ENCODE results near the gene COL27A1.
"Not testable (repeated sequence)": the region's sequence is repeated elsewhere in the genome, so short reads cannot be mapped to it uniquely, and the experiment has no call there.

The COL27A1 gene

DNA sequence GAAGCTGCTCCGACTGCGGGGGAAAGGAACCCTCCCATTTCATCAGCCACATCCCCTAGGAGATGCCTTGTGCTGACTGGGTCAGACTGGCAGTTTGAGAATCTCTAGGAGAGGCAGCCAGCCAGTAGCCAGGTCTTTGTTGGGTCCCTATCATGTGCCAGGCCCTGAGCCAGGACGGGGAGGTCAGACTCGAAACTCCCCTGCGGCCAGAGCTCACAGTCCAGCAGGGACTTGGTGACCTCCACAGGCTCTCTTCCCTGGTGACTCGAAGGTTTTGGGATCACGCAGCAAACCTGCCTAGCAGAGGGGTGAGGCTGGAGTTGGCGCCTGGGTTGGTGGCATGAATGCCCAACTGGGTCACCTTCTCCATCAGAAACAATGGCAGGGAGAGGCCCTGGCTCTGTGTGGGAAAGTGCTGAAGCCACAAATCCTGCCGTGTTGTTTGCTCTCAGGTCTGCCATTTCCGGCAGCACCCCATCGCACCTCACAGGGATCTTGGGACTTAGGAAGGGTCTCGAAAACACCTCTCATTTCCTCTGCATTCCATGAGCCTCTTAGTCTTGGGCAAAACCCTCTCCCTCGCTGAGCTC is 153.1 kb downstream of the COL27A1 start:
- no peak for DNase-seq (ENCODE audit: low spot score)

DNA sequence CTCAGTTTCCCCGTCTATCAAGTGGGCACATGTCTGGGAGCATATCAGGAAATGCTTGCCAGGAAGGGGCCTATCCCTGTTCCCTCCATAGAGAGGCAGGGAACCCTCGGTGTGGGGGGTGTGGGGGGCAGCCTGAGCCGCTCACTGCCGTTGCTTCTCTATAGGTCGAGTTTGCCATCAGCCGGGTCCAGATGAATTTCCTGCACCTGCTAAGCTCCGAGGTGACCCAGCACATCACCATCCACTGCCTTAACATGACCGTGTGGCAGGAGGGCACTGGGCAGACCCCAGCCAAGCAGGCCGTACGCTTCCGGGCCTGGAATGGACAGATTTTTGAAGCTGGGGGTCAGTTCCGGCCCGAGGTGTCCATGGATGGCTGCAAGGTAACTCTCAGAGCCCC is 153.8 kb downstream of the COL27A1 start:
- DNase-seq (ENCODE audit: low spot score), result no peak

DNA sequence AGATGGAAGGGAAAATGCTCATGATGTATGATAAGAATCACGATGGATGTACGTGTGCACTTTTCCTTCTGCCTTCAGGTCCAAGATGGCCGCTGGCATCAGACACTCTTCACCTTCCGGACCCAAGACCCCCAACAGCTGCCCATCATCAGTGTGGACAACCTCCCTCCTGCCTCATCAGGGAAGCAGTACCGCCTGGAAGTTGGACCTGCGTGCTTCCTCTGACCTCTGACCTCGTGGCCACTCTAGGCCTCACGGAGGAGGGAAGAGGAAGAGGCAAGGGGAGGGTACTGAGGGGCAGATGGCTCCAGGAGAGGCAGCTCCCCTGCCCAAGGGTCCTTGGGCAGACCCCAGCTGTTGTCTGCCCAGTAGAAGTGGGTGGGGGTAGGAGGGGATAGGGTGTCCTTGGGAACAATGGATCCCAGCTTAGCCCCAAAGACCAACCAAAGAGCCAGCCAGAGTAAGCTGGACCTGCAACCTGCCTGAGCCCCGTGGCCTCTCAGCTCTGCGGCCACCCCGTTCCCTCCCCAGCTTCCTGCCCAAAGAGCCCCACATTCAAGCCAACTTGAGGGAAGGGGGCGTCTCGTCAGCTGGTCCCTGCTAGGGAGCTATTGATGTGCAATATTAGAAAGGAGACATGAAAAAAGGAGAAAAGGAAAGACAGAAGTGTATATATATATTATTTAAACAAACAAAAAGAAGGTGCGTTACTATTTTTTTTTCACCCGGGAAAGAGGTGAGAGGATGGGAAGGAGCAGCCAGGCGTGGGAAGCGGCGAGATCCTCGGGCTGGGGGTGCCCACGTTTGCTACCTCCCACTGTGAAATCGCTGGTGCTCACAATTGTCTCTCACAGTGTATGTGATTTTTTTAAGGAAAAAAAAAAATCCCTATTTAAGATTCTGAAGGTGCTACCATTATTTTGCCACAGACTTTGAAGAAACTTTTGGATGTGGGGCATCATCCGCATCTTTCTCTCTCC is 155.4 kb downstream of the COL27A1 start:
- no peak for DNase-seq (ENCODE audit: low spot score)

DNA sequence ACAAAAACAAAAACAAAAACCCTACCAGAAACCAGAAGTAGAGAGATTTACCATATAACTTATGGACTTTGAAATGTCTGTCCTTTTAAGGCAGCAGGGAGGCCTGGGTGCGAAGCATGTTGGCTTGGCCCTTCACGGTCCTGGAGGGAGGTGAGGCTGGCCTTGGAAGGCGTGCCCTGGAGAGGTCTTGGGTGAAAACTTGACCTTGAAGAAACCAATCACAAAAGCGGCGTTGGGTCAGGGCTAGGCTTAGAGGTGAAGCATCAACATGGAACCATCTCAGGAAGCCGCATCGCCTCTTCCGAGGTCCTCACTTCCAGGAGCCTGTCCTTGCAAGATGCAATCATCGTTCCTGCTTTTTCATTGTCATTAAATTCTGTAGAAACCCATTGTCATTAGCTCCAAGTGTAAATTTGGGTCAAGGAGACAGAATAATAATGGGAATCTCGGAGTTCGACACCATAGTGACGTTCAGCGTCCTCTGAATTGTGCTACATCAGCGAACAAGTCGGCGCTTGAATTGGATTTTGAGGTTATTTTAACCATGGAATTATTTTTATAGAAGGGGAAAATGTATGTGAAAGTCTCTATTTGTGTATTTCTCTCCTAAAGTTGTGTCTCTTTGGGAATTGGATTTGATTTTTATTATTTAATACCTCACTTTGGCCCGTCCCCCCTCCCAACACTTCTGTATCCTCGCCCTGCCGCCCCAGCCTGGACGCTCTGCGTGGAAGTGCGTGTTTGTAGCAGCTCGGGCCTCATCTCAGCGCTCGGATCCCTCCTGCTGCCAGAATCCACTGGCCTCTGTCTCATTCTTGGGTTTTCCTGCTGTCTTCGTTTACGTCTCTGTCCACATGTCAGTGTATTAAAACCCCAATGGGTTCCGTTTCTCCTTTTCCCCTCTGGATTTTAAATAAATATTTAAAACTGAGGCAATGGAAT is 156.5 kb downstream of the COL27A1 start:
- no peak for DNase-seq (ENCODE audit: low spot score)

DNA sequence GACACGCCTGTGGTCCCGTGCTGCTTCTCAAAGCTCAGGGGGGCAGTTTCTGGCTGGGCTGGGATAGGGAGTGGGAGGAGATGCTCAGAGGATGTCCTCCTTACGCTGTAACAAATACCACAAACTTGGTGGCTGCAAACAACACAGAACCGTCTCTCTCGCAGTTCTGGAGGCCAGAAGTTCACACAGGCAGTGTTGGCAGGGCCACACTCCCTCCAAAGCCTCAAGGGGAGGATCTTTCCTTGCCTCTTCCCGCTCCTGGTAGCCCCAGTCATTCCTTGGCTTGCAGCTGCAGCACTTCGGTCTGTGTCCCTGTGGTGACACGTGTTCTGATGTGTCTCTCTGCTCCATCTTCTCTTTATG is 157.2 kb downstream of the COL27A1 start:
- DNase-seq (ENCODE audit: low spot score), result no peak

DNA sequence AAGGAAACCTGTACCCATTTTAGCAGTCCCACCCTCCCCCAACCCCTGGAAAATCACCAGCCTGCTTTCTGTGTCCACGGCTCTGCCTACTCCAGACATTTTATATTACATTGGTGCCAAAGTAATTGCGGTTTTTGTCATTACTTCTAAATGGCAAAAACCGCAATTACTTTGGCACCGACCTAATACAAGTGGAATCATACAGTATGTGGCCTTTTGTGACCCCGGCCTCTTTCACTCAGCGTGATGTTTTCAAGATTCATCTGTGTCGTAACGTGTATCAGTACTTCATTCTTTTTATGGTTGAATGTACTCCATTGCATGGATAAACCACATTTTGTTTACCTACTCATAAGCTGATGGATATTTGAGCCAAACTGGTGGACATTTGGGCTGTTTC is 157.8 kb downstream of the COL27A1 start:
- DNase-seq (ENCODE audit: low spot score), result no peak

DNA sequence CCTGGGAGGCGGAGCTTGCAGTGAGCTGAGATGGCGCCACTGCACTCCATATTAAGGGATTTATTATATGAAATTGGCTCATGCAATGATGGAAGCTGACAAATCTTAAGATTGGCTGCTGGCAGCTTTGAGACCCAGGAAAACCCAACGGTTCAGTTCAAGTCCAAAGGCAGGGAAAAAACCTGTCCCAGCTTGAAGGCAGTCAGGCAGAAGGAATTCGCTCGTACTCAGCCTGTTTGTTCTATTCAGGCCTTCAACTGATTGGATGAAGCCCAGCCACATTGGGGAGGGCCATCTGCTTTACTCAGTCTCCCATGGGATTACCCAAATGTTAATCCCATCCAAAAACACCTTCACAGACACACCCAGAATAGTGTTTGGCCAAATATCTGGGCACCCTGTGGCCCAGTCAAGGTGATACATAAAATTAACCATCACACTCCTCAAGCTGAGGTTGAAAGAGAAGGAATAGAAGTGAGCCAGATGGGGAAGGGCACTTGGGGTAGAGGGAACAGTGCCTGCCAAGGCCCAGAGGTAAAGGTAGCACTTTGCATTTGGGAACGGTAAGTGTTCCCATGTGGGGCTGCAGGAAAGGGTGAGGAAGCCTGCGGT is 159.0 kb downstream of the COL27A1 start:
- DNase-seq (ENCODE audit: low spot score), result peak; percentile 38

DNA sequence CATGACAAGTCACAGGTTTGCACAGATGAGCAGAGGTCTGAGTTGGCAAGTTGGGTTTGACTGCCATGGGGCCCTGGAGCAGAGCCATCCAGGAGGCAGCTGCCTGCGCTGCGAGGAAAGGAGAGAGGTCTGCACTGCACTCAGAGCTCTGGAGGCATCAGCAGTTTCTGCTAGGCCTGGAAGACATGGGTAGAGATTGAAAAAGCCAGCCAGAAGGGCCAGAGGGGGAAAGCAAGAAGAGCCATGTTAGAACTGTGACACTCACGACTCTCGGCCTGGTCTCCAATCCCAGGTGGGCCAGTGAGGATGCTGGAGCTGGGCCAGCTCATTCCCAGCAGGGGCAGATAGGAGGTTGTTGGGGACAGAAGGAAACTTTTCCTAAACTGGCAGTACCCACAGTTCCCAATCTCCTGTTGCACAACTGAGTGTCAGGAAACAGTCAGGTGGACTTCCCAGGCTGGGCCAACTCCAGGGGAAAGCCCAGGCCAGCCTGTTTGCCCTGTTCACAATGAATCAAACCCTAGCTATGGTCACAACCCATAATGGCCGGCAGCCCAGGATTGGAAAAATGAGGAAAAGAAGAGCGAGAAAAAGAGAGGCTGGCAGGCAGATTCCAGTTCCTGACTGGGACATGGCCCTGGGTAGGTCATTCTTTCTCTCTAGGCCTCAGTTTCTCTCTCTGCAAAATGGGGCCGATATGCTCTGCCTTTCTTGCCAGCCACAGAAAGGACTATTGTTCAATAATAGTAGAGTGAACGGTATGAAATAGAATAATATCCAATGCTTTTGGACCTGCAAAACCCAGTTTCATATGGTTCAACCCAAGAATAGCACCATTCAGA is 159.8 kb downstream of the COL27A1 start:
- no peak for DNase-seq (ENCODE audit: low spot score)

DNA sequence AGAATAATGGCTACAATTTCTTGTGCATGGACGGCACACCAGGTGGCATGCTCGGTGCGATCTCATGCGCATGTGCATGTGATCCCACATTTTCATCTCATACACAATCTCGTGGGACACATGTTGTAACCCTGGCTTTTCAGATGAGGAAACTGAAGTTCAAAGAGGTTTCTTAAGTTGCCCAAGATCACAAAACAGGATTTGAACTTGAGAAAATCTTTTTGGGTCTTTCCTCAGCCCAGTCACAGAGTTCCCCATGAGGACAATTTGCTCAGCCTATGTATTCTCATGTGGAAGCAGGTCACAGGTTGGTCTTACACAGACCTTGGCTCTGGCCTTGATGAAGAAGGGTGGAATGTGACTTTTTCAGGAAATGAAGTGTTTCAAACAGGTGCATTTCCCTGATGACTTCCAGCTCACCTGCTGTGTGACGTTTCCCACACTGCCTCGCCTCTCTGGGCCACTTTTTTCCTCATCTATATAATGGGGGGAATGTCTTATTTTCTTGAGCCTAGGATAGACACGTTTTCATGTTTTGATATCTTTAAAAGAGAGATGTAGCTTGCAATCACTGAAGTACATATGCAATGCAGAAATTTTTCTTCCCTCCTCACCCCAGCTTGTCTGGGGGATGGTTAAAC is 160.5 kb downstream of the COL27A1 start:
- DNase-seq (ENCODE audit: low spot score), result no peak

DNA sequence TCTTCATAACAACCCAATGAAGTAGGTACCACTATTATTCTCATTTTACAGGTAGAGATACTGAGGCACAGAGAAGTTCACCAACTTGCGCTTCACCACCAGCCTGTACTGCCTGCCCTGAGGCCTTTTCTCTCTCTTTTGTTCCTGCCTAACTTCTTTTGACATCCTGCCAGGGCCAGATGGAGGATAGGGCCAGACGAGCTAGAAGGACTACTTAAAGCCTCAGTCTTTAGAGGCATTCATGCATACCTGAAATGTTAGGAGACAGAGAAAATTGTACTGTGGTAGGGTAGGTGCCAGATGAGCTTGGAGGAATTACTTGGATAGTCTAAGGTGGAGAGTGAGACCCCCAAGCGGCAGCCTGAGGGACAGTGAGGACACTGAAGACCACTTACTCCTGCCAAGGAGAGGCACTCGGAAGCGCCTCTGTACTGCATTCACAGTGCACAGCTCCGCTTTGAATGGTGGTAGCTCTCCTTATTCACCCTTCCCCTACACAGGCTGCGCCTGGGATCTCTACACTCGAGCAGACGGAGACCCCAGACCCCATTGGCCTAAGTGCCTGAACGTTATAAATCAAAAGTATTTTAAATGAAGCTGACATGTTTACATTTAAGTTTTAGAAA is 161.4 kb downstream of the COL27A1 start:
- DNase-seq (ENCODE audit: low spot score), result no peak

DNA sequence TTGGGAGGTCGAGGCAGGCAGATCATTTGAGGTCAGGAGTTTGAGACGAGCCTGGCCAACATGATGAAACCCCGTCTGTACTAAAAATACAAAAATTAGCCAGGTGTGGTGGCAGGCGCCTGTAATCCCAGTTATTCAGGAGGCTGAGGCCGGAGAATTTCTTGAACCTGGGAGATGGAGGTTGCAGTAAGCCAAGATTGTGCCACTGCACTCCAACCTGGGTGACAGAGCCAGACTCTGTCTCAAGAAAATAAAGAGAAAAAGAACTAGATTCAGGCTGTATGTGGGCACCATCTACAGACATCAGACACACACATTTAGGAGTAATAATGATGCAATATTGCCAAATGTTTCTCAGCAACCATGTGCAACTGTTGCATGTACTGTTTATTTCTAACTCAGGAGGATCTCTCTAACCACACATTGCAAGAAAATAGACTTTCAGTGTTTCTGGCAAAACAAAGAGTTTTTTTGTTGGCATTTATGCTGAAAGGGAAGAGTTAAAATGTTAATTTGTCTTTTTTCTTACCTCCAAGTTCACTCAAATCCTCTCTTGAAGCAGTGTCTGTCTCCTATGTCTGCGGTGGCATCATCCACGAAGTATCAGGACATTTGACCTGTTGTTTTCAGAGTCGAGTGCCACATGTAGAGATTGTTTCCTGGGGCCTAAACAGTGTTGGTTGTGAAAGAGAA is 162.5 kb downstream of the COL27A1 start:
- DNase-seq (ENCODE audit: low spot score), result no peak

DNA sequence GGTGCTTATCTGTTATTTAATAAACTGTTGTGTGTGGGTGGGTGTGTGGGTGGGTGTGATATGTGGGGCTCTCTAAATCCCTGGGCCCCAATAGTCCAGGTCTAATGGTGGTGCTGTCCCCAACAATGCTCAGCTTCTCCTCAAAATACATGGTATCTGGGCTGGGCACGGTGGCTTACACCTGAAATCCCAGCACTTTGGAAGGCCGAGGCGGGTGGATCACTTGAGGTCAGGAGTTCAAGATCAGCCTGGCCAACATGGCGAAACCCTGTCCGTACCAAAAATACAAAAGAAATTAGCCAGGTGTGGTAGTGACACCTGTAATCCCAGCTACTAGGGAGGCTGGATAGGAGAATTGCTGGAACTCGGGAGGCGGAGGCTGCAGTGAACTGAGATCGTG is 163.1 kb downstream of the COL27A1 start:
- no peak for DNase-seq (ENCODE audit: low spot score)

DNA sequence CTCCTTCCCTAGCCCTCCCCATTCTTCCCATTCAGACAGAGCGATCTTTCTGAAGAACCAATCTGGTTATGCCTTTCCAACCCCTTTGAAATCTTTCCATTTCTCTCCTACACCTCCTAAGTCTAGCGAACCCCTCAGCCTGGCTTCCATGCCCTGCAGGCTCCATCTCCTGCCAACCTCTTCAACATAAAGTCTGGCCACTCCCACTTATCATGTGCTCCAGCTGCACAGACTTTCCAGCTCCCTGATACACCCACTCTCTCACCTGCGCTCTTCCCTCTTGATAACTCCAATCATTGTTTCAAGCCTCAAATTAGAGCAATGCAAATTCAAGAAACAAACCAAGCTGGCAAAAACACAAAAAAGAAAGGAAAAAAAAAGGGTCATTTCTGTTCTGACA is 163.8 kb downstream of the COL27A1 start:
- DNase-seq (ENCODE audit: low spot score), result no peak

DNA sequence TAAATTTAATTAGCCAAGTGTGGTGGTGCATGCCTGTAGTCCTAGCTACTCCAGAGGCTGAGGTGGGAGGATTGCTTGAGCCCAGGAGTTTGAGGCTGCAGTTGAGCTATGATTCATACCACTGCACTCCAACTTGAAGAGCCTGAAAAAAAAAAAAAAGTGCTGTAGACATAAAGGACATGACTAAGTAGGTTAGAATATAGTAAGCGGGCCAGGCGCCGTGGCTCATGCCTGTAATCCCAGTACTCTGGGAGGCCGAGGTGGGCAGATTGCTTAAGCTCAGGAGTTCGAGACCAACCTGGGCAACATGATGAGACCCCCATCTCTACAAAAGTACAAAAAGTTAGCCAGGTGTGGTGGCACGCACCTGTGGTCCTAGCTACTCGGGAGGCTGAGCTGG is 165.4 kb downstream of the COL27A1 start:
- not testable (repeated sequence) for DNase-seq (ENCODE audit: low spot score)

DNA sequence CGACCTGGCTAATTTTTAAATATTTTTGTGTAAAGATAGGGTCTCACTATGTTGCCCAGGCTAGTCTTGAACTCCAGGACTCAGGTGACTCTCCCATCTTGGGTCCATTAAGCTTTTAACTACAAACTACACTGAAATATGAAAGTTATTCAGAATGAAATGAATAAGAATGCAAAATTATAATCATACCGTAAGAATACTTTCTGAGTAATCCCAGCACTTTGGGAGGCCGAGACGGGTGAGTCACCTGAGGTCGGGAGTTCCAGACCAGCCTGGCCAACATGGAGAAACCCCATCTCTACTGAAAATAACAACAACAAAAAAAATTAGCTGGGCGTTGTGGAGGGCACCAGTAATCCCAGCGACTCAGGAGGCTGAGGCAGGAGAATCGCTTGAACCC is 166.4 kb downstream of the COL27A1 start:
- DNase-seq (ENCODE audit: low spot score), result no peak

DNA sequence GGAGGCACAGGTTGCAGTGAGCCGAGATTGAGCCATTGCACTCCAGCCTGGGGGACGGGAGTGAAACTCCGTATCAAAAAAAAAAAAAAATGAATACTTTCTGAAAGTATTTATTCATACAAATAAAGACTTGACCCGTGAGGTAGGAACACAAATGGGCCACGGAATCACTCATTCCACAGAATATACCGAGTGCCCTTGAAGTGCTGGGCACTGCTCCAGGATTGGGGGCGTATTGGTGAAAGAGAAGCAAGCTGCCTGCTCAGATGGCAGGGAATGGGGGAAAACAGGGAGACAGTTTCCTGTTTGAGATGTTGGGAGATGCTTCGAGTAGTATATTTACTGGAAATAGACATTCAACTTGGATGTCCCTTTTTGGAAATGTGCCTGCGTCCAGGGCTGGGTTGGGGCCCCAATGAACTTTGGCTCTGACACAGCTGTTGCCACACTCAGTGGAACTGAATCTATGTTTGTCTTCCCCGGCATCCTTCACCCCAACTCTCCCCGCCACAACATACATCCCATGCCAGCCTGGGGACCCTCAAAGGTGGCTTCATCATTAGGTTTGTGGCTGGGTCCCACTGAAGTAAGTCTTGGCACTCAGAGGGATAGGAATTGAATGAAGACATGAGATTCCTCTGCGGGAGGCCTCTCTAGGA is 167.0 kb downstream of the COL27A1 start:
- DNase-seq (ENCODE audit: low spot score), result not testable (repeated sequence)

DNA sequence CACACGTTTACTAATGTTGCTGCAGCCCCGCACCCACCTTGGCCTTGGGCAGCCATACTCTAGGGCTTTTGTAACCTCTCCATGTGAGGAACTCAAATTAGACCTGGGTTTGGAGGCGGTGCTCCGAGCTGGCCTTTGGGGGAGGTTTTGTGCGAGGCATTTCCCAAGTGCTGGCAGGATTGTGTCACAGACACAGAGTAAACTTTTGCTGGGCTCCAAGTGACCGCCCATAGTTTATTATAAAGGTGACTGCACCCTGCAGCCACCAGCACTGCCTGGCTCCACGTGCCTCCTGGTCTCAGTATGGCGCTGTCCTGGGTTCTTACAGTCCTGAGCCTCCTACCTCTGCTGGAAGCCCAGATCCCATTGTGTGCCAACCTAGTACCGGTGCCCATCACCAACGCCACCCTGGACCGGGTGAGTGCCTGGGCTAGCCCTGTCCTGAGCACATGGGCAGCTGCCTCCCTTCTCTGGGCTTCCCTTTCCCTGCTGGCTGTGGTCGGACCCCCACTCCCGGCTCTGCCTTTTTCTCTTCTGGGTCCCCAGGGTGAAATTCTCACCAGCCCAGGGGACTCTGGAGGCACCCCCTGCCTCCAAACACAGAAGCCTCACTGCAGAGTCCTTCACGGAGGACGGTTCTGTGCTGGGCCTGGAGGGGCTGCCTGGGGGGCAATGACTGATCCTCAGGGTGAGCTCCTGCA is 167.6 kb downstream of the COL27A1 start, which contains the start of gene ORM1:
Gene ORM1 (plus strand): TSS at position 268 of the 701 bp plus-strand sequence. CDS start 36 bp downstream, at position 304.
- not testable (repeated sequence) for DNase-seq (ENCODE audit: low spot score)

DNA sequence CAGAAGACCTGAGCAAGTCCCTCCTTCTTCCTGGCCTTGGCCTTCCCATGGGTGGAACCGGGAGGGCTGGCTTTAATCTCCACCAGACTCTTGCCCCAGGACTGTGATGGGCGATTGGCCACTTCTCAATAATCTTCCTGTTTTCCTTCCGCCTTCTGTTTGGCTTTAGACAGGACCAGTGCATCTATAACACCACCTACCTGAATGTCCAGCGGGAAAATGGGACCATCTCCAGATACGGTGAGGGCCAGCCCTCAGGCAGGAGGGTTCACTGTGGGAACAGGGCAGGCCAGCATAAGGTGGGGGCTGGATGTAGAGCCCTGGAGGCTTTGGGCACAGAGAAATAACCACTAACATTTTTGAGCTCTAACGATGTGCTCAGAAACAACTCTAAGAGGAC is 168.5 kb downstream of the COL27A1 start:
- not testable (repeated sequence) for DNase-seq (ENCODE audit: low spot score)

Measured in cerebellar cortex (tissue), 1 donor.